H9 (cell line): Measurements from ENCODE around the gene PXYLP1. TPM values are rescaled to one million over a fixed set of nuclear protein-coding genes. Genes with fewer than 3 reads are reported as not detected.

Experiments
- DNase-seq: peaks from one replicate; pipeline ENCODE4 v3.0.0-alpha.2; 2017
- H2AFZ ChIP-seq: one replicate; pipeline ENCODE4 v1.6.1; 2013; ENCODE audit warnings: mild to moderate bottlenecking, low read length, control low read depth, moderate library complexity
- H2AK5ac ChIP-seq: 2 replicates; pipeline ENCODE4 v1.6.1; 2013; ENCODE audit warnings: low read length, control low read depth, mixed read lengths; ENCODE audit not compliant: insufficient read length
- H2BK120ac ChIP-seq: one replicate; pipeline ENCODE4 v1.6.1; 2013; ENCODE audit warnings: low read depth, mild to moderate bottlenecking, low read length, control low read depth, inconsistent platforms; ENCODE audit not compliant: poor library complexity, severe bottlenecking
- H2BK12ac ChIP-seq: 2 replicates; pipeline ENCODE4 v1.6.1; 2013; ENCODE audit warnings: low read length, control low read depth, mixed read lengths, low read depth; ENCODE audit not compliant: insufficient read length
- H2BK15ac ChIP-seq: 2 replicates; pipeline ENCODE4 v1.6.1; 2013; ENCODE audit warnings: low read depth, low read length, control low read depth
- H2BK20ac ChIP-seq: one replicate; pipeline ENCODE4 v1.6.1; 2013; ENCODE audit warnings: low read depth, mild to moderate bottlenecking, low read length, control low read depth, inconsistent platforms; ENCODE audit not compliant: poor library complexity, severe bottlenecking
- H2BK5ac ChIP-seq: 2 replicates; pipeline ENCODE4 v1.6.1; 2013; ENCODE audit warnings: low read length, control low read depth, mixed read lengths; ENCODE audit not compliant: insufficient read length
- H3K14ac ChIP-seq: 2 replicates; pipeline ENCODE4 v1.6.1; 2013; ENCODE audit warnings: low read length, control low read depth; ENCODE audit not compliant: insufficient read depth
- H3K18ac ChIP-seq: 2 replicates; pipeline ENCODE4 v1.6.1; 2013; ENCODE audit warnings: low read depth, mild to moderate bottlenecking, mixed read lengths, low read length, control low read depth; ENCODE audit not compliant: insufficient read length
- H3K23ac ChIP-seq: 2 replicates; pipeline ENCODE4 v1.6.1; 2013; ENCODE audit warnings: low read length, control low read depth, mixed read lengths, low read depth; ENCODE audit not compliant: insufficient read length
- H3K23me2 ChIP-seq: 2 replicates; pipeline ENCODE4 v1.6.1; 2013; ENCODE audit warnings: low read depth, mild to moderate bottlenecking, mixed read lengths, low read length, control low read depth; ENCODE audit not compliant: insufficient read length, poor library complexity, severe bottlenecking
- H3K27ac ChIP-seq: 2 replicates; pipeline ENCODE4 v1.5.1; 2013; ENCODE audit warnings: low read length, control low read depth, mixed read lengths, low read depth; ENCODE audit not compliant: insufficient read length
- H3K27me3 ChIP-seq: 2 replicates; pipeline ENCODE4 v1.6.1; 2013; ENCODE audit warnings: low read length, control low read depth, inconsistent platforms; ENCODE audit not compliant: insufficient read depth
- H3K4ac ChIP-seq: 2 replicates; pipeline ENCODE4 v1.6.1; 2013; ENCODE audit warnings: low read depth, mild to moderate bottlenecking, control low read depth, inconsistent platforms, low read length, moderate library complexity
- H3K4me1 ChIP-seq: 2 replicates; pipeline ENCODE4 v1.6.1; 2013; ENCODE audit warnings: low read length, control low read depth, inconsistent platforms; ENCODE audit not compliant: insufficient read depth
- H3K4me2 ChIP-seq: 2 replicates; pipeline ENCODE4 v1.6.1; 2013; ENCODE audit warnings: low read length, control low read depth, mixed read lengths; ENCODE audit not compliant: insufficient read length, insufficient read depth
- H3K56ac ChIP-seq: 2 replicates; pipeline ENCODE4 v1.6.1; 2013; ENCODE audit warnings: low read depth, mild to moderate bottlenecking, mixed read lengths, low read length, control low read depth; ENCODE audit not compliant: insufficient read length
- H3K79me1 ChIP-seq: 2 replicates; pipeline ENCODE4 v1.6.1; 2013; ENCODE audit warnings: low read depth, mild to moderate bottlenecking, moderate library complexity, low read length, control low read depth, inconsistent platforms; ENCODE audit not compliant: insufficient read depth, poor library complexity, severe bottlenecking
- H3K79me2 ChIP-seq: 2 replicates; pipeline ENCODE4 v1.6.1; 2013; ENCODE audit warnings: low read length, control low read depth, inconsistent platforms; ENCODE audit not compliant: insufficient read depth
- H3K9ac ChIP-seq: 2 replicates; pipeline ENCODE4 v1.6.1; 2013; ENCODE audit warnings: low read length, control low read depth, mixed read lengths; ENCODE audit not compliant: insufficient read length; ENCODE audit errors: extremely low read depth
- H3K9me3 ChIP-seq: one replicate; pipeline ENCODE4 v1.6.1; 2013; ENCODE audit warnings: low read depth, low read length, inconsistent platforms; ENCODE audit not compliant: control insufficient read depth
- H3T11ph ChIP-seq: one replicate; pipeline ENCODE4 v1.6.1; 2013; ENCODE audit warnings: mild to moderate bottlenecking, low read length, control low read depth, inconsistent platforms
- H4K20me1 ChIP-seq: one replicate; pipeline ENCODE4 v1.6.1; 2013; ENCODE audit not compliant: control insufficient read depth, insufficient read length, insufficient read depth
- H4K5ac ChIP-seq: 2 replicates; pipeline ENCODE4 v1.6.1; 2013; ENCODE audit warnings: low read depth, mild to moderate bottlenecking, mixed read lengths, low read length, control low read depth; ENCODE audit not compliant: insufficient read length
- H4K8ac ChIP-seq: replicated peaks from 2 replicates; pipeline ENCODE4 v1.6.1; 2013; ENCODE audit warnings: low read length, control low read depth, mixed read lengths, low read depth; ENCODE audit not compliant: insufficient read length
- H4K91ac ChIP-seq: 2 replicates; pipeline ENCODE4 v1.6.1; 2013; ENCODE audit warnings: low read depth, mild to moderate bottlenecking, moderate library complexity, mixed read lengths, low read length, control low read depth; ENCODE audit not compliant: insufficient read length
- H3K27ac Mint-ChIP-seq, 3 experiments: 2 replicates in 2 of 3; 3 replicates in 1 of 3; pipeline ENCODE4 v1.8.0; 2020 to 2021; ENCODE audit warnings: mixed read lengths in 3 of 3, mild to moderate bottlenecking in 1 of 3, moderate library complexity in 1 of 3
- H3K27me3 Mint-ChIP-seq: 2 replicates; pipeline ENCODE4 v1.8.0; 2021; ENCODE audit warnings: low read depth, mild to moderate bottlenecking, moderate library complexity, mixed read lengths
- H3K36me3 Mint-ChIP-seq, 3 experiments: 2 replicates in 2 of 3; 3 replicates in 1 of 3; pipeline ENCODE4 v1.8.0; 2020 to 2021; ENCODE audit warnings: low read depth in 3 of 3, mixed read lengths in 3 of 3; ENCODE audit not compliant: insufficient read depth in 1 of 3
- H3K4me1 Mint-ChIP-seq, 2 experiments: 2 replicates each; pipeline ENCODE4 v1.8.0; 2020; ENCODE audit warnings: mixed read lengths in 2 of 2
- H3K4me3 Mint-ChIP-seq, 2 experiments: 2 replicates in 1 of 2; 3 replicates in 1 of 2; pipeline ENCODE4 v1.8.0; 2020 to 2021; ENCODE audit warnings: mild to moderate bottlenecking in 2 of 2, mixed read lengths in 2 of 2, moderate library complexity in 1 of 2
- H3K9me3 Mint-ChIP-seq, 2 experiments: 2 replicates in 1 of 2; 3 replicates in 1 of 2; pipeline ENCODE4 v1.8.0; 2020; ENCODE audit warnings: mild to moderate bottlenecking in 2 of 2, mixed read lengths in 2 of 2, moderate library complexity in 1 of 2
- WGBS: extraction: QIAGEN DNeasy Blood & Tissue Kit; methylation state at CpG from one replicate; pipeline ENCODE4 v1.1.7; 2013; ENCODE audit warnings: missing lambda C conversion rate, low lambda C conversion rate, mixed read lengths; ENCODE audit not compliant: insufficient read length; ENCODE audit errors: extremely low coverage; 5-methylcytosine and 5-hydroxymethylcytosine counted together
- total RNA-seq: library from RNA; stranded (reverse); gene quantifications from 2 replicates; pipeline ENCODE4 v1.2.1, GENCODE V29; 2021
- TF ChIP-seq, protein P1 (sequence below): fragments of 200-600 bp; sonication (generic); conservative IDR thresholded peaks from 3 replicates; pipeline ENCODE4 v1.8.0; 2021; ENCODE audit warnings: antibody characterized with exemption, mild to moderate bottlenecking

The PXYLP1 gene
- total RNA-seq, 1 experiment from 2014 or later: 17.9 TPM

DNA sequence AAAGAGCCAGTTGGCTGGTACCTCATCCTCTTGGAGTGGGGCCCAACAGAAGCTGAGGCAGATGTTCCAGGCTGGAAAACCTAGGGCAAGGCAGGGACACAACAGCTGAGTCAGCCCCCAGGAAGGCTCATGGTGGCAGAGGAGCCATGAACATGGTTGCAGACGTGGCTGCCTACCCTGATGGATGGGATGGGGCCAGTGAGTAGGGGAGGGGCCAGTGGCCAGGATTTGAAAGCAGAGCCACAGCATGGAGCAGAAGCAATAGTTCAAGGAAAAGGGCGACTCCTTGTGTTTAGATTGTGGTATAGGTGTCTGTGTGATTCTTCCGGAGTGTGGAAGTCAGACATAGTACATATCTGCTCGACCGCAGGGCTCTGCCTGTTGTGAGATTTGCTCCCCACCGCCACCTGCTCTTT is 24.2 kb downstream of the PXYLP1 start:
- no peak overlapping the region for H2BK15ac ChIP-seq
- no peak overlapping the region for H3K23ac ChIP-seq
- H3K18ac ChIP-seq: no peak overlapping the region
- Mint-ChIP-seq H3K4me3 (no peak overlapping the region; a peak in 1 of 5 replicates), H3K27ac (no peak overlapping the region), H3K27me3 (no peaks in the 10 kb centered on the region), H3K9me3 (no peaks in the 10 kb centered on the region), H3K36me3 (peaks cover 0 to 3% (median under 1%) of the 10 kb centered on the region in 3 experiments; a peak in 3 of 7 replicates), H3K4me1 (peaks cover 16% of the 10 kb centered on the region in 2 experiments)
- H2BK20ac ChIP-seq: no peak overlapping the region
- H2AK5ac ChIP-seq: no peak overlapping the region
- H3K23me2 ChIP-seq: no peaks in the 10 kb centered on the region
- no peak overlapping the region for H3K14ac ChIP-seq
- no peaks in the 10 kb centered on the region for H3K9me3 ChIP-seq
- H3K27ac ChIP-seq: no peak overlapping the region
- H2BK12ac ChIP-seq: no peak overlapping the region
- TF ChIP-seq, protein P1, sequence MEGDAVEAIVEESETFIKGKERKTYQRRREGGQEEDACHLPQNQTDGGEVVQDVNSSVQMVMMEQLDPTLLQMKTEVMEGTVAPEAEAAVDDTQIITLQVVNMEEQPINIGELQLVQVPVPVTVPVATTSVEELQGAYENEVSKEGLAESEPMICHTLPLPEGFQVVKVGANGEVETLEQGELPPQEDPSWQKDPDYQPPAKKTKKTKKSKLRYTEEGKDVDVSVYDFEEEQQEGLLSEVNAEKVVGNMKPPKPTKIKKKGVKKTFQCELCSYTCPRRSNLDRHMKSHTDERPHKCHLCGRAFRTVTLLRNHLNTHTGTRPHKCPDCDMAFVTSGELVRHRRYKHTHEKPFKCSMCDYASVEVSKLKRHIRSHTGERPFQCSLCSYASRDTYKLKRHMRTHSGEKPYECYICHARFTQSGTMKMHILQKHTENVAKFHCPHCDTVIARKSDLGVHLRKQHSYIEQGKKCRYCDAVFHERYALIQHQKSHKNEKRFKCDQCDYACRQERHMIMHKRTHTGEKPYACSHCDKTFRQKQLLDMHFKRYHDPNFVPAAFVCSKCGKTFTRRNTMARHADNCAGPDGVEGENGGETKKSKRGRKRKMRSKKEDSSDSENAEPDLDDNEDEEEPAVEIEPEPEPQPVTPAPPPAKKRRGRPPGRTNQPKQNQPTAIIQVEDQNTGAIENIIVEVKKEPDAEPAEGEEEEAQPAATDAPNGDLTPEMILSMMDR: peak; percentile 67; the same call in 2 of the 3 replicates
- H3K4me1 ChIP-seq: no peaks in the 10 kb centered on the region; the same call in 1 of the 2 replicates
- peak; percentile 67 for DNase-seq
- no peak overlapping the region for H3K4me2 ChIP-seq
- H4K20me1 ChIP-seq: no peaks in the 10 kb centered on the region
- H3T11ph ChIP-seq: no peak overlapping the region
- no peaks in the 10 kb centered on the region for H3K27me3 ChIP-seq
- no peak overlapping the region for H2BK5ac ChIP-seq
- no peaks in the 10 kb centered on the region for H3K79me2 ChIP-seq
- H3K4ac ChIP-seq: no peak overlapping the region
- H3K9ac ChIP-seq: no peak overlapping the region
- H3K56ac ChIP-seq: no peak overlapping the region
- H2BK120ac ChIP-seq: no peak overlapping the region
- no peak overlapping the region for H4K5ac ChIP-seq
- no peak overlapping the region for H4K91ac ChIP-seq
- no peak overlapping the region for H2AFZ ChIP-seq
- no peaks in the 10 kb centered on the region for H3K79me1 ChIP-seq
- WGBS: no CpG with 5 or more reads among the region's 6 CpGs
- H4K8ac ChIP-seq: no peak overlapping the region
